H1 (cell line): ENCODE data around the gene TLR1. TPM values are rescaled to one million over a fixed set of nuclear protein-coding genes. Genes with fewer than 3 reads are reported as not detected.

ENCODE experiments used
- CTCF ChIA-PET: fragments of 300-600 bp; sonication (Branson Sonifier 250); formaldehyde crosslinking; loops from one replicate; lab custom pipeline; 2021; ENCODE audit not compliant: partially characterized antibody; lab: Charles Lee
- POLR2A ChIA-PET: fragments of 300-600 bp; sonication (Branson Sonifier 250); formaldehyde crosslinking; loops from one replicate; lab custom pipeline; 2021; ENCODE audit warnings: inconsistent platforms; ENCODE audit not compliant: partially characterized antibody; lab: Charles Lee
- DNase-seq, 2 experiments: peaks; one replicate each; pipeline versions ENCODE4 v3.0.0 to v3.0.0-alpha.2; 2010 to 2022; ENCODE audit warnings: low spot score in 2 of 2, low read depth in 1 of 2, mixed read lengths in 1 of 2
- FAIRE-seq: peaks from 2 replicates; lab custom pipeline; 2011; peaks lifted over from hg19 to GRCh38; lab: Jason Lieb, UNC
- H2AFZ ChIP-seq: 2 replicates; pipeline ENCODE4 v1.8.1; 2012; ENCODE audit warnings: low read length, inconsistent platforms
- H2AK5ac ChIP-seq: 2 replicates; pipeline ENCODE4 v1.6.1; 2013; ENCODE audit warnings: low read depth, low read length
- H2BK120ac ChIP-seq: replicated peaks from 2 replicates; pipeline ENCODE3; 2013; ENCODE audit warnings: low read depth, low read length, inconsistent platforms
- H2BK12ac ChIP-seq: 2 replicates; pipeline ENCODE4 v1.6.1; 2013; ENCODE audit warnings: low read depth, low read length
- H2BK15ac ChIP-seq: 2 replicates; pipeline ENCODE4 v1.6.1; 2013; ENCODE audit warnings: low read length
- H2BK20ac ChIP-seq: 2 replicates; pipeline ENCODE4 v1.6.1; 2013; ENCODE audit warnings: low read length
- H2BK5ac ChIP-seq: 2 replicates; pipeline ENCODE4 v1.6.1; 2013; ENCODE audit warnings: low read depth, low read length
- H3K14ac ChIP-seq: 2 replicates; pipeline ENCODE4 v1.6.1; 2013; ENCODE audit warnings: inconsistent platforms; ENCODE audit not compliant: insufficient read length
- H3K18ac ChIP-seq: 2 replicates; pipeline ENCODE4 v1.6.1; 2013; ENCODE audit warnings: low read length; ENCODE audit errors: extremely low read depth
- H3K23ac ChIP-seq: 2 replicates; pipeline ENCODE4 v1.6.1; 2013; ENCODE audit warnings: inconsistent platforms; ENCODE audit not compliant: insufficient read length
- H3K23me2 ChIP-seq: 2 replicates; pipeline ENCODE4 v1.6.1; 2013; ENCODE audit warnings: low read depth, low read length
- H3K27ac ChIP-seq: 2 replicates; pipeline ENCODE4 v1.6.1; 2011; ENCODE audit warnings: low read depth, low read length, inconsistent platforms
- H3K27me3 ChIP-seq, 4 experiments: replicated peaks in 1 of 4; 1 replicate in 1 of 4; 2 replicates in 3 of 4; pipeline versions ENCODE4 v1.6.1 to v1.8.1; 2011 to 2013; ENCODE audit warnings: low read length in 3 of 4, mild to moderate bottlenecking in 3 of 4, inconsistent platforms in 2 of 4, mixed read lengths in 2 of 4, moderate library complexity in 1 of 4; ENCODE audit not compliant: control insufficient read depth in 3 of 4, insufficient read depth in 3 of 4; ENCODE audit errors: extremely low read depth in 1 of 4
- H3K36me3 ChIP-seq, 4 experiments: 2 replicates each; pipeline versions ENCODE4 v1.6.1 to v1.8.1; 2011 to 2013; ENCODE audit warnings: mild to moderate bottlenecking in 4 of 4, low read length in 3 of 4, moderate library complexity in 2 of 4, control low read depth in 1 of 4, inconsistent platforms in 1 of 4; ENCODE audit not compliant: insufficient read depth in 4 of 4, control insufficient read depth in 2 of 4
- H3K4ac ChIP-seq: replicated peaks from 2 replicates; pipeline ENCODE3; 2013; ENCODE audit warnings: low read length, low read depth, mixed read lengths, inconsistent platforms; ENCODE audit not compliant: insufficient read length
- H3K4me1 ChIP-seq, 4 experiments: replicated peaks in 1 of 4; 1 replicate in 1 of 4; 2 replicates in 3 of 4; pipeline versions ENCODE4 v1.6.1 to v1.8.1; 2011 to 2013; ENCODE audit warnings: low read length in 3 of 4, inconsistent platforms in 2 of 4, mixed read lengths in 1 of 4; ENCODE audit not compliant: insufficient read depth in 4 of 4, control insufficient read depth in 3 of 4
- H3K4me2 ChIP-seq, 2 experiments: 2 replicates each; pipeline versions ENCODE4 v1.6.1 to v1.8.1; 2011 to 2013; ENCODE audit warnings: low read depth in 2 of 2, low read length in 2 of 2, control low read depth in 1 of 2, inconsistent platforms in 1 of 2, mild to moderate bottlenecking in 1 of 2; ENCODE audit not compliant: insufficient read depth in 1 of 2
- H3K4me3 ChIP-seq, 4 experiments: fragments of 200-600, 300-600 bp in 1 of 4; sonication (generic), shearing (Covaris generic), sonication (Bioruptor Twin) in 1 of 4; 2 replicates each; pipeline versions ENCODE4 v1.5.1 to v1.8.1; 2011 to 2016; ENCODE audit warnings: low read length in 4 of 4, low read depth in 3 of 4, control low read depth in 2 of 4, inconsistent platforms in 2 of 4, mild to moderate bottlenecking in 2 of 4, mixed read lengths in 1 of 4, moderate library complexity in 1 of 4; ENCODE audit not compliant: insufficient read depth in 2 of 4; ENCODE audit errors: extremely low read depth in 1 of 4
- H3K56ac ChIP-seq: replicated peaks from 2 replicates; pipeline ENCODE3; 2013; ENCODE audit warnings: low read depth, mild to moderate bottlenecking, mixed read lengths, low read length, inconsistent platforms; ENCODE audit not compliant: insufficient read length
- H3K79me1 ChIP-seq: 2 replicates; pipeline ENCODE4 v1.6.1; 2013; ENCODE audit warnings: low read depth, low read length, control low read depth
- H3K79me2 ChIP-seq, 2 experiments: 2 replicates each; pipeline versions ENCODE4 v1.6.1 to v1.8.1; 2012 to 2013; ENCODE audit warnings: low read length in 2 of 2, mild to moderate bottlenecking in 2 of 2, inconsistent platforms in 1 of 2; ENCODE audit not compliant: insufficient read depth in 2 of 2, control insufficient read depth in 1 of 2
- H3K9ac ChIP-seq, 4 experiments: replicated peaks in 1 of 4; 1 replicate in 1 of 4; 2 replicates in 3 of 4; pipeline versions ENCODE4 v1.6.1 to v1.8.1; 2011 to 2013; ENCODE audit warnings: low read depth in 3 of 4, low read length in 3 of 4, control low read depth in 2 of 4, mild to moderate bottlenecking in 2 of 4, moderate library complexity in 2 of 4, inconsistent platforms in 1 of 4; ENCODE audit errors: extremely low read depth in 1 of 4
- H3K9me3 ChIP-seq, 2 experiments: 2 replicates each; pipeline versions ENCODE4 v1.6.1 to v1.8.1; 2012 to 2013; ENCODE audit warnings: mild to moderate bottlenecking in 2 of 2, moderate library complexity in 2 of 2, control low read depth in 1 of 2, inconsistent platforms in 1 of 2, low read depth in 1 of 2, low read length in 1 of 2, mixed read lengths in 1 of 2; ENCODE audit not compliant: insufficient read depth in 2 of 2
- H4K20me1 ChIP-seq, 2 experiments: replicated peaks in 1 of 2; 2 replicates each; pipeline versions ENCODE3 to v1.8.1; 2011 to 2013; ENCODE audit warnings: inconsistent platforms in 2 of 2, low read length in 2 of 2, mild to moderate bottlenecking in 1 of 2; ENCODE audit not compliant: insufficient read depth in 2 of 2, control insufficient read depth in 1 of 2
- H4K5ac ChIP-seq: 2 replicates; pipeline ENCODE4 v1.6.1; 2013; ENCODE audit warnings: low read length, low read depth, mixed read lengths, inconsistent platforms; ENCODE audit not compliant: insufficient read length
- H4K8ac ChIP-seq: 2 replicates; pipeline ENCODE4 v1.8.0; 2013; ENCODE audit warnings: mild to moderate bottlenecking, moderate library complexity, low read length, inconsistent platforms; ENCODE audit not compliant: insufficient read depth; ENCODE audit errors: extremely low read depth
- H4K91ac ChIP-seq: replicated peaks from 2 replicates; pipeline ENCODE3; 2013; ENCODE audit warnings: low read length, mixed read lengths, inconsistent platforms; ENCODE audit not compliant: insufficient read length
- BACH1 ChIP-seq: IDR thresholded peaks from 2 replicates; pipeline ENCODE4 v1.6.1; 2012; ENCODE audit warnings: low read length, improper control_type of control experiment
- BRCA1 ChIP-seq: IDR thresholded peaks from 2 replicates; pipeline ENCODE4 v1.6.1; 2012; ENCODE audit warnings: low read depth, low read length, improper control_type of control experiment
- CBX5 ChIP-seq: fragments of 300-800, 300-1000 bp; sonication (generic); IDR thresholded peaks from 2 replicates; pipeline ENCODE4 v1.7.1; 2016; ENCODE audit warnings: antibody characterized with exemption, low read length, low read depth
- CEBPB ChIP-seq: IDR thresholded peaks from 2 replicates; pipeline ENCODE4 v1.6.1; 2012; ENCODE audit warnings: low read depth, low read length
- CHD1 ChIP-seq: IDR thresholded peaks from 2 replicates; pipeline ENCODE4 v1.6.1; 2012; ENCODE audit warnings: low read depth, low read length, improper control_type of control experiment
- CREB1 ChIP-seq: IDR thresholded peaks from 2 replicates; pipeline ENCODE4 v1.6.1; 2012; ENCODE audit warnings: inconsistent platforms
- GTF2F1 ChIP-seq: IDR thresholded peaks from 2 replicates; pipeline ENCODE4 v1.6.1; 2012; ENCODE audit warnings: low read depth, low read length, improper control_type of control experiment, borderline replicate concordance
- POLR2AphosphoS5 ChIP-seq: IDR thresholded peaks from 2 replicates; pipeline ENCODE4 v1.6.1; 2011; ENCODE audit warnings: low read depth, low read length
- RXRA ChIP-seq: IDR thresholded peaks from 2 replicates; pipeline ENCODE4 v1.6.1; 2011; ENCODE audit warnings: low read depth, mild to moderate bottlenecking, low read length, moderate library complexity; ENCODE audit not compliant: insufficient read depth
- SAP30 ChIP-seq: fragments of 300-600 bp; sonication (generic); IDR thresholded peaks from 2 replicates; pipeline ENCODE4 v1.7.1; 2012; ENCODE audit warnings: low read length, moderate library complexity, mild to moderate bottlenecking, inconsistent platforms; ENCODE audit not compliant: insufficient read depth, insufficient replicate concordance
- SRF ChIP-seq: IDR thresholded peaks from 2 replicates; pipeline ENCODE4 v1.6.1; 2011; ENCODE audit warnings: mild to moderate bottlenecking, low read depth, low read length, moderate library complexity
- TAF7 ChIP-seq: optimal IDR thresholded peaks from 2 replicates; pipeline ENCODE3; 2011; ENCODE audit warnings: low read depth, mild to moderate bottlenecking, inconsistent platforms, low read length, moderate library complexity, borderline replicate concordance
- YY1 ChIP-seq: IDR thresholded peaks from 2 replicates; pipeline ENCODE4 v1.6.1; 2011; ENCODE audit warnings: low read depth, mild to moderate bottlenecking, low read length
- ZNF274 ChIP-seq: IDR thresholded peaks from 2 replicates; pipeline ENCODE4 v1.7.0; 2012; ENCODE audit warnings: low read length, borderline replicate concordance; ENCODE audit errors: extremely low read depth
- WGBS, 2 experiments: shearing (Covaris generic) in 1 of 2; methylation state at CpG; one replicate each; pipeline versions ENCODE4 v1.1.6 to v1.1.7; 2013 to 2015; ENCODE audit warnings: low lambda C conversion rate in 2 of 2, mixed read lengths in 2 of 2, inconsistent platforms in 1 of 2, low coverage in 1 of 2, missing lambda C conversion rate in 1 of 2; ENCODE audit not compliant: insufficient replicate concordance in 2 of 2, insufficient coverage in 1 of 2, insufficient read length in 1 of 2; ENCODE audit errors: extremely low coverage in 1 of 2, missing lambda C conversion rate in 1 of 2; 5-methylcytosine and 5-hydroxymethylcytosine counted together
- polyA plus RNA-seq, 7 experiments: library from polyadenylated mRNA; depleted of rRNA in 3 of 7; stranded (reverse) in 5 of 7; unstranded in 2 of 7; fragments of >200 nt in 5 of 7; fragments of 200-250 nt in 2 of 7; gene quantifications; 1 replicate in 5 of 7; 2 replicates in 1 of 7; 4 replicates in 1 of 7; pipeline versions ENCODE4 v1.2.1 to v1.2.3, GENCODE V29; 2011 to 2013; ENCODE audit warnings: missing spikeins in 2 of 7, mixed read lengths in 2 of 7
- total RNA-seq: library from RNA; stranded (reverse); fragmentation: NEBNext Ultra II Directional; extraction: Animal tissue kit (Norgen Biotek cat#: 25700); gene quantifications from 2 replicates; pipeline ENCODE4 v1.2.1, GENCODE V29; 2021

The TLR1 gene
- total and polyA plus RNA-seq, 2 of the 8 experiments (the other 6 are each of a cell fraction or from before 2014, with no cell fraction given): not detected

- no peaks in the 10 kb centered on the region for H3K23me2 ChIP-seq
- H2BK15ac ChIP-seq: no peak overlapping the region
- no peak for FAIRE-seq
- no peak overlapping the region for H3K56ac ChIP-seq
- no peak overlapping the region for H2BK120ac ChIP-seq
- no peak overlapping the region for H2AFZ ChIP-seq
- H3K4ac ChIP-seq: no peak overlapping the region
- POLR2A ChIA-PET: no interaction called here
- no peaks in the 10 kb centered on the region for H3K36me3 ChIP-seq
- no peaks in the 10 kb centered on the region for H3K4me1 ChIP-seq
- no peak for DNase-seq
- no peaks in the 10 kb centered on the region for H3K79me1 ChIP-seq
- no peak overlapping the region for H4K8ac ChIP-seq
- no peak overlapping the region for H3K23ac ChIP-seq
- no peak overlapping the region for H2BK5ac ChIP-seq
- no peak overlapping the region for H2BK12ac ChIP-seq
- no peak overlapping the region for H3K14ac ChIP-seq
- no peak overlapping the region for H3K4me3 ChIP-seq
- TF ChIP-seq SRF: no peak
- TF ChIP-seq SAP30: no peak
- TF ChIP-seq POLR2AphosphoS5: no peak
- TF ChIP-seq GTF2F1: no peak
- no peak for TF ChIP-seq BRCA1
- TF ChIP-seq ZNF274: no peak
- no peak for TF ChIP-seq YY1
- no peak for TF ChIP-seq TAF7
- TF ChIP-seq CEBPB: no peak
- no peak for TF ChIP-seq CBX5
- no peak for TF ChIP-seq CREB1
- no peak for TF ChIP-seq RXRA
- TF ChIP-seq BACH1: no peak
- no peak for TF ChIP-seq CHD1
- no peak overlapping the region for H2BK20ac ChIP-seq
- WGBS, 2 experiments: 88% methylated on average over 3 of the region's 3 CpGs; no CpG with 5 or more reads in 1 of the 2 experiments
- no peak overlapping the region for H3K18ac ChIP-seq
- CTCF ChIA-PET: interaction anchor here (1.1 to 1.6 kb wide), 4 partner anchors 12 to 33 kb away, joined by 3 to 4 read pairs (median 4); partner anchors contain the start of gene TLR10
- H3K9me3 ChIP-seq: peaks cover 0 to 6% of the 10 kb centered on the region in 2 experiments; a peak in 1 of 4 replicates
- no peak overlapping the region for H3K27ac ChIP-seq
- H3K79me2 ChIP-seq: no peaks in the 10 kb centered on the region
- H3K27me3 ChIP-seq: no peaks in the 10 kb centered on the region
- no peaks in the 10 kb centered on the region for H4K20me1 ChIP-seq
- no peak overlapping the region for H3K4me2 ChIP-seq
- no peak overlapping the region for H3K9ac ChIP-seq
- H2AK5ac ChIP-seq: no peak overlapping the region
- no peak overlapping the region for H4K5ac ChIP-seq
- H4K91ac ChIP-seq: no peak overlapping the region
These were observed 11.5 kb upstream of the TLR1 start for GRCh38 chr4:38815885-38816782.
